Central memory CD8-positive, alpha-beta T cell (primary cell): ENCODE data around the gene MSMP.

Experiments
- ATAC-seq: fragments of 150-1000 bp; cut with Tn5 transposase; replicated peaks from 2 replicates; pipeline ENCODE4 v1.10.0; 2022; ENCODE audit warnings: mild to moderate bottlenecking, moderate FRiP score, moderate number of reproducible peaks; ENCODE audit not compliant: poor library complexity, severe bottlenecking; ENCODE audit errors: extremely low read depth
- DNase-seq, 2 donors: peaks; one replicate each; pipeline ENCODE4 v3.0.0; 2021; ENCODE audit warnings: low spot score in 2 of 2
- H3K27ac Mint-ChIP-seq: one replicate; pipeline ENCODE4 v1.8.0; 2022; ENCODE audit warnings: low read depth, mild to moderate bottlenecking, moderate library complexity, mixed read lengths
- H3K27me3 Mint-ChIP-seq: one replicate; pipeline ENCODE4 v1.8.0; 2022; ENCODE audit warnings: mixed read lengths
- H3K36me3 Mint-ChIP-seq: one replicate; pipeline ENCODE4 v1.8.0; 2022; ENCODE audit warnings: mild to moderate bottlenecking, moderate library complexity, mixed read lengths; ENCODE audit not compliant: insufficient read depth
- H3K4me1 Mint-ChIP-seq: one replicate; pipeline ENCODE4 v1.8.0; 2022; ENCODE audit warnings: mixed read lengths
- H3K4me3 Mint-ChIP-seq: one replicate; pipeline ENCODE4 v1.8.0; 2022; ENCODE audit warnings: mild to moderate bottlenecking, moderate library complexity, mixed read lengths
- H3K9me3 Mint-ChIP-seq: one replicate; pipeline ENCODE4 v1.8.0; 2022; ENCODE audit warnings: mixed read lengths

The MSMP gene

GRCh38 chr9:35763803-35764202 lies 9.7 kb upstream of the MSMP start:
- no peak overlapping the region for H3K27ac Mint-ChIP-seq
- H3K27me3 Mint-ChIP-seq = no peaks in the 10 kb centered on the region
- H3K9me3 Mint-ChIP-seq = no peaks in the 10 kb centered on the region
- DNase-seq (no peak), ATAC-seq (no peak)
- peaks cover 33% of the 10 kb centered on the region for H3K4me1 Mint-ChIP-seq
- peaks cover 4% of the 10 kb centered on the region for H3K36me3 Mint-ChIP-seq
- H3K4me3 Mint-ChIP-seq = no peak overlapping the region

DNA sequence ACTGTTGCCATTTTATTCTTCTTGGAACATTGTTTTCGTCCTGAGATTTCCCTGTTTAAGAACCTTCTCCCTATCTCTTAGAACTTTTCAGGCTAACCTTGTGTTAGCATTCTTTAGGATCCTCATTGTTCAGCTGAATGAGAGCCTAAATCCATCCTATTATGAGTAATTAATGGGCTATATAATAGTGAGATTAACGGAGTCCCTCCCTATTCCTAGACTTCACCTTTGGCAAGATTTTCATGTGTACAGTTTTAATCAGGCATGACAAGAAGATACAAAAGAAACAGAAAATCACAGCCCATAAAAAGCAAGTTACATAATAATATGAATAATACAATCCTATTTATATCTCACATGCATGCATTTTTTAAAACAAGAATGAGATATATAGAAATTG lies 9.1 kb upstream of the MSMP start:
- Mint-ChIP-seq H3K4me1 (peaks cover 36% of the 10 kb centered on the region), H3K27me3 (no peaks in the 10 kb centered on the region), H3K9me3 (no peaks in the 10 kb centered on the region), H3K27ac (no peak overlapping the region), H3K36me3 (peaks cover 4% of the 10 kb centered on the region), H3K4me3 (no peak overlapping the region)
- DNase-seq = no peak
- ATAC-seq = no peak

DNA sequence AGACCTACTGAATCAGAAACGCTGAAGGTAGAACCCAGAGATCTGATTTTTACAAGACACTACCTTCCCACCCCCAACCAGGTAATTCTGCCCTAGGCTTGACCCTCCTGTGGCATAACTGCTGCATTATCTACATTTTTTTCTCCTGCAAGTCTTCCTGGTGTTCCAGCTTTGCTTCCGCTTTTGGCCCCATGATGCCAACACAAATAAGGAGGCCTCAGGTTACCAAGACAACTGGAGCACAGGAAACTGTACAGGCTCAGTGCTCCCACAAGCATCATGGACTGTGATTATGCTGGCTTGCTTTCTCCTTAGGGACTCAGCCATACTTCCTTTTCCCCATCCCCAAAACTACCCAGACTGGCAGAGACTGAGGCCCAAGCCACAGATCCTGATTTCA lies 6.6 kb upstream of the MSMP start:
- no peaks in the 10 kb centered on the region for H3K9me3 Mint-ChIP-seq
- no peaks in the 10 kb centered on the region for H3K27me3 Mint-ChIP-seq
- peaks cover 7% of the 10 kb centered on the region for H3K36me3 Mint-ChIP-seq
- H3K27ac Mint-ChIP-seq = no peak overlapping the region
- DNase-seq (no peak), ATAC-seq (no peak)
- H3K4me1 Mint-ChIP-seq = peaks cover 58% of the 10 kb centered on the region
- no peak overlapping the region for H3K4me3 Mint-ChIP-seq

GRCh38 chr9:35759795-35760194 lies 5.7 kb upstream of the MSMP start:
- H3K4me3 Mint-ChIP-seq = no peak overlapping the region
- H3K9me3 Mint-ChIP-seq = no peaks in the 10 kb centered on the region
- peaks cover 7% of the 10 kb centered on the region for H3K36me3 Mint-ChIP-seq
- H3K27ac Mint-ChIP-seq = no peak overlapping the region
- ATAC-seq = no peak
- H3K4me1 Mint-ChIP-seq = peaks cover 58% of the 10 kb centered on the region
- H3K27me3 Mint-ChIP-seq = no peaks in the 10 kb centered on the region
- no peak for DNase-seq

DNA sequence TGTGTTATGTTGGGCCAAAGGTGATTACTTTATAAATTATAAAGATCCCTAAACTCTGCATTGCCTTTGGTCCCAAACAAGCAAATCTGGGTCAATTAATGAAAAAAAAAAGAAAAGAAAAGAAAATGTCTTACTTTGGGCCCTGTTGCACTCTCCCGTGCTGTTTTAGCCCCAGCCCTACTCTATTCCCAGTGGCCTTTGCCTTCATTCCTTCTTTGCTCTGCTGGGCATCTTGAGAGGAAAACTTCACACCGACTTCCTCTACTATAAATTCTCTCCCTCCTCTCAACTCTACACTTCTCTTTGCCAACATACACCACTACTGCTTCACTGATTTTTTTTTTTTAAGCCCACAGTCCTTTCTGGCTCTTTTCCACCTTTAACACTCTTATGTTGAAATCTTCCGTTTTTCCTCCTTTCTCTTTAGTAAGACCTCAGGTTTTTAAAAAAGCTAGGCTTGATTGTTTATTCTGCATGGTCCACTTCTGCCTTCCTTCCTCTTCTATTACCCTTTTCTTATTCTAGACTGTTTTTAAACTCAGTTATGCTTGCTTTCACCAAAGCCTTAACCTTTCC lies 4.5 kb upstream of the MSMP start:
- Mint-ChIP-seq H3K36me3 (peaks cover 7% of the 10 kb centered on the region), H3K9me3 (no peaks in the 10 kb centered on the region), H3K27me3 (no peaks in the 10 kb centered on the region), H3K4me1 (peaks cover 53% of the 10 kb centered on the region), H3K27ac (no peak overlapping the region), H3K4me3 (no peak overlapping the region)
- DNase-seq (no peak), ATAC-seq (no peak)

DNA sequence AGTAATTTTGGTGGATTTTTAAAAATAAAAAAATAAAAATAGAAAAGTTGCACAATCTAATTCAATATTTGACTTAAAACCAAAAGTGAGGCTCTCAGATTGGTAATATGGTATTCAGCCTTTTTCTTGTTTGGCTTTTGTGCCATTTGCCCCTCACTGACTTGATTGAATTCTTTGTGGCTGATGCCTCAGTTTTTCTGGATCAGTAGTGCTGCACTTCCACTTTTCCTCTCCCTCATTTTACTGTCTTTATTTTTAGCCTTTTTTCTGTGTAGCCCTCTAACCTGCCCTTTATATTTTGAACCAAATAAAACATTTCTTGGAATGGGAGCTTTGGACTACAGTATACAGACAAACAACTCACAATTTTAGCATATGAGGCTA lies 3.8 kb upstream of the MSMP start:
- H3K9me3 Mint-ChIP-seq = no peaks in the 10 kb centered on the region

GRCh38 chr9:35757226-35757891 lies 3.3 kb upstream of the MSMP start:
- ATAC-seq (peak; percentile 13), DNase-seq (no peak)
- H3K27me3 Mint-ChIP-seq = no peaks in the 10 kb centered on the region
- peak overlapping the region; percentile 99 for H3K4me3 Mint-ChIP-seq
- H3K9me3 Mint-ChIP-seq = no peaks in the 10 kb centered on the region
- peak overlapping the region; percentile 94 for H3K27ac Mint-ChIP-seq
- H3K4me1 Mint-ChIP-seq = peaks cover 51% of the 10 kb centered on the region
- H3K36me3 Mint-ChIP-seq = peaks cover 13% of the 10 kb centered on the region

More for the DNA sequence above, 3.8 kb upstream of the MSMP start:
- DNase-seq (no peak), ATAC-seq (no peak)
- Mint-ChIP-seq H3K27ac (peak overlapping the region; percentile 94), H3K27me3 (no peaks in the 10 kb centered on the region), H3K4me1 (peaks cover 49% of the 10 kb centered on the region), H3K36me3 (peaks cover 13% of the 10 kb centered on the region), H3K4me3 (peak overlapping the region; percentile 99)

DNA sequence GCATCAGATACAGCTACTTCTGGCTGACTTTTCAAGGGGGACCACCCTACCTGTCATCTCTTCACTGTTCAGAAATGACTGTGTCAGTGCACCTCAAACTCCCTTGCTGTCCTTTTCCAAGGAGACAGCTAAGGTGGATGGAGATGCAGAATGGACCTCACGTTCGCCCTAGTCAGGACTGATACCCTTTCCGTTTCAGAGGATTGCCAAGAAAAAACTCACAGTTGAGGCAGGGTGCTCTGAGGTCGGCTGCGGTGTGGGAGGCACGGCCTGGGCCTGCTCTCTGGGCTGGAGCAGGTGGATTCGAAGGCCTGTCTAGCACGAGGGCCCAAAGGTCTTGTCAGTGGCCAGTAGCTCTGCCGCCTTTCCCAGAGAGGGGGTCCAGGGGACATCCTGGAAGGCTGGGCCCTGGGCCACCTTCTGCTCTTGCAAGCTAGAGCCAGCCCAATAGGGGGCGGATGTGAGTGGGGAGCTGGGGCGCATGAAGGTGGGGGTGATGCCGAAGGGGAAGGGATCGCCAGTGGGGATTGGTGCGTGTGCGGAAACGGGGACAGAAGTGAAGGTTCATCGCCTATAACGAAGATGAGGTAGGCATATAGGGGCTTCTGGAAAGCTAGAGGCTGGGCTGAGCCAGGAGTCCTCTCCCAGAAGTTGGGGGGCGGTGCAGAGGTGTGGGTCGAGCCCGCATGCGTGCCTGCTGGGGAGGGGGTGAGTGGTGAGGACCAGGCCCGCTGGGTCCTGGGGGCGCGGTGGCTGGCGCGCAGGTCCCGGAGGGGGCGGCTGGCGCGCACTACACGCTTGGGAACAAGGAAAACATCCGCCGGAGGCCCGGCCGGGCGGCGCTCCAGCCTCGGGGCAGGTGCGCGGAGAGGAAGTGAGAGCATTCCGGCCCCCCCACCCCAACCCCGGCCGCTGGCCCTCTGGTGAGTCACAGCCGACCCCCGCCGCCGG lies 2.5 kb upstream of the MSMP start:
- peak overlapping the region; percentile 94 for H3K27ac Mint-ChIP-seq
- ATAC-seq (peak; percentile 82), DNase-seq (peak; percentile 53 to 56)
- H3K4me3 Mint-ChIP-seq = peak overlapping the region; percentile 99
- peaks cover 49% of the 10 kb centered on the region for H3K4me1 Mint-ChIP-seq
- no peaks in the 10 kb centered on the region for H3K9me3 Mint-ChIP-seq
- H3K27me3 Mint-ChIP-seq = no peaks in the 10 kb centered on the region
- peaks cover 13% of the 10 kb centered on the region for H3K36me3 Mint-ChIP-seq

GRCh38 chr9:35755071-35755470 lies 995 bp upstream of the MSMP start:
- H3K27ac Mint-ChIP-seq = no peak overlapping the region
- no peak overlapping the region for H3K4me3 Mint-ChIP-seq
- no peak for ATAC-seq

GRCh38 chr9:35753466-35753865 lies 610 bp downstream of the MSMP start:
- DNase-seq = no peak
- H3K36me3 Mint-ChIP-seq = peaks cover 15% of the 10 kb centered on the region
- H3K4me1 Mint-ChIP-seq = peaks cover 45% of the 10 kb centered on the region
- no peaks in the 10 kb centered on the region for H3K27me3 Mint-ChIP-seq
- H3K4me3 Mint-ChIP-seq = no peak overlapping the region
- ATAC-seq = no peak
- H3K27ac Mint-ChIP-seq = no peak overlapping the region
- no peaks in the 10 kb centered on the region for H3K9me3 Mint-ChIP-seq

More at GRCh38 chr9:35755071-35755470, 995 bp upstream of the MSMP start:
- H3K36me3 Mint-ChIP-seq = peaks cover 10% of the 10 kb centered on the region
- DNase-seq = no peak
- peaks cover 48% of the 10 kb centered on the region for H3K4me1 Mint-ChIP-seq
- H3K9me3 Mint-ChIP-seq = no peaks in the 10 kb centered on the region
- no peaks in the 10 kb centered on the region for H3K27me3 Mint-ChIP-seq

DNA sequence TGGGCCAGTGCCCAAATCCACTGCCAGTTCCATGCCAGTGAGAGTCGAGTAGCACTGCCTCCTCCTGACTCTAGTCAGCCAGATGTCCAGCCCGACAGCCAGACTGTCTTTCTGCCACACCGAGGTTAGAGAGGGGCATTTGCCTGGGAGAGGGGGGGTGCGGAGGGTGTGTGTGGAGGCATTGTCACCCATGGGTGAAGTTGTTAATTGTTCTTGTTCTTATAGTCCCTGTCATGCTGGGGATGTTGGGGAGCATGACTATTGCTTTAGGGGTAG lies 3.9 kb downstream of the MSMP start:
- H3K27ac Mint-ChIP-seq = peak overlapping the region; percentile 91
- peaks cover 15% of the 10 kb centered on the region for H3K36me3 Mint-ChIP-seq
- no peak for ATAC-seq
- peak overlapping the region; percentile 97 for H3K4me3 Mint-ChIP-seq
- no peaks in the 10 kb centered on the region for H3K27me3 Mint-ChIP-seq
- no peak for DNase-seq
- no peaks in the 10 kb centered on the region for H3K9me3 Mint-ChIP-seq
- H3K4me1 Mint-ChIP-seq = peaks cover 45% of the 10 kb centered on the region

- peak; percentile 42 for ATAC-seq
- peak overlapping the region; percentile 97 for H3K4me3 Mint-ChIP-seq
Measured at GRCh38 chr9:35749515-35750255, 4.4 kb downstream of the MSMP start.

More at GRCh38 chr9:35749515-35750255, 4.4 kb downstream of the MSMP start:
- no peaks in the 10 kb centered on the region for H3K9me3 Mint-ChIP-seq
- H3K27me3 Mint-ChIP-seq = no peaks in the 10 kb centered on the region
- DNase-seq = no peak
- H3K4me1 Mint-ChIP-seq = peaks cover 49% of the 10 kb centered on the region
- peak overlapping the region; percentile 91 for H3K27ac Mint-ChIP-seq
- peaks cover 15% of the 10 kb centered on the region for H3K36me3 Mint-ChIP-seq
